SHP77 treated with DMSO at 0.1 percent for 48 hours (cell line): ENCODE measurements around the gene CCDC154.
"Not testable (repeated sequence)": the region's sequence is repeated elsewhere in the genome, so short reads cannot be mapped to it uniquely, and the experiment has no call there.

Experiments used
- DNase-seq: peaks from one replicate; lab custom pipeline; 2025; lab: John Stamatoyannopoulos, UW

Gene CCDC154

GRCh38 chr16:1453316-1453715 is 9.0 kb upstream of the CCDC154 start:
- DNase-seq: no peak

GRCh38 chr16:1452530-1452929 is 8.2 kb upstream of the CCDC154 start:
- DNase-seq: no peak

GRCh38 chr16:1451702-1452392 is 7.5 kb upstream of the CCDC154 start:
- no peak for DNase-seq

- no peak for DNase-seq
Measured at GRCh38 chr16:1450841-1451240, 6.5 kb upstream of the CCDC154 start.

GRCh38 chr16:1450218-1450617 is 5.9 kb upstream of the CCDC154 start:
- no peak for DNase-seq

- no peak for DNase-seq
Measured at GRCh38 chr16:1449201-1449788, 4.9 kb upstream of the CCDC154 start.

GRCh38 chr16:1448536-1449116 is 4.3 kb upstream of the CCDC154 start:
- no peak for DNase-seq

- DNase-seq: no peak
Measured at GRCh38 chr16:1447965-1448364, 3.6 kb upstream of the CCDC154 start.

- no peak for DNase-seq
Measured at GRCh38 chr16:1446296-1447080, 2.1 kb upstream of the CCDC154 start.

GRCh38 chr16:1445518-1446203 is 1.3 kb upstream of the CCDC154 start:
- no peak for DNase-seq

- DNase-seq: no peak
Measured at GRCh38 chr16:1444730-1445517, 568 bp upstream of the CCDC154 start.

GRCh38 chr16:1443403-1443973 is 868 bp downstream of the CCDC154 start:
- DNase-seq: no peak

GRCh38 chr16:1442697-1443096 is 1.7 kb downstream of the CCDC154 start:
- DNase-seq: no peak

GRCh38 chr16:1441391-1441829 is 2.9 kb downstream of the CCDC154 start:
- no peak for DNase-seq

GRCh38 chr16:1439699-1440074 is 4.7 kb downstream of the CCDC154 start:
- not testable (repeated sequence) for DNase-seq

GRCh38 chr16:1439058-1439698 is 5.2 kb downstream of the CCDC154 start:
- peak; percentile 32 for DNase-seq

- no peak for DNase-seq
Measured at GRCh38 chr16:1438229-1439057, 5.9 kb downstream of the CCDC154 start.

GRCh38 chr16:1437606-1438005 is 6.8 kb downstream of the CCDC154 start:
- no peak for DNase-seq

GRCh38 chr16:1436731-1437355 is 7.5 kb downstream of the CCDC154 start:
- DNase-seq: no peak
